GM21825 (cell line): ENCODE measurements around the gene LHFPL6.
A peak's percentile ranks its signal among the peaks of the same experiment; 100 is the strongest.

ENCODE experiments used
- ATAC-seq: cut with Tn5 transposase; IDR thresholded peaks from one replicate; pipeline ENCODE4 v1.9.1; 2021; ENCODE audit warnings: mild to moderate bottlenecking, moderate library complexity; ENCODE audit not compliant: unreplicated experiment

Gene LHFPL6

GRCh38 chr13:39521701-39522100 lies 81.3 kb downstream of the LHFPL6 start:
- ATAC-seq = no peak

- ATAC-seq = no peak
Observed at GRCh38 chr13:39516096-39516495, 86.9 kb downstream of the LHFPL6 start.

GRCh38 chr13:39515224-39515714 lies 87.7 kb downstream of the LHFPL6 start:
- ATAC-seq = no peak

- no peak for ATAC-seq
Observed at GRCh38 chr13:39512687-39513086, 90.3 kb downstream of the LHFPL6 start.

GRCh38 chr13:39510316-39510695 lies 92.7 kb downstream of the LHFPL6 start:
- peak; percentile 84 for ATAC-seq

GRCh38 chr13:39509616-39510315 lies 93.2 kb downstream of the LHFPL6 start:
- ATAC-seq = no peak

- ATAC-seq = no peak
Observed at GRCh38 chr13:39506559-39507390, 96.2 kb downstream of the LHFPL6 start.

GRCh38 chr13:39505151-39505550 lies 97.8 kb downstream of the LHFPL6 start:
- no peak for ATAC-seq

- ATAC-seq = no peak
Observed at GRCh38 chr13:39503048-39503447, 99.9 kb downstream of the LHFPL6 start.

GRCh38 chr13:39501702-39502324 lies 101.2 kb downstream of the LHFPL6 start:
- no peak for ATAC-seq

GRCh38 chr13:39499604-39500003 lies 103.4 kb downstream of the LHFPL6 start:
- ATAC-seq = no peak

GRCh38 chr13:39498471-39499114 lies 104.4 kb downstream of the LHFPL6 start:
- ATAC-seq = no peak

GRCh38 chr13:39496506-39496905 lies 106.5 kb downstream of the LHFPL6 start:
- no peak for ATAC-seq

- ATAC-seq = no peak
Observed at GRCh38 chr13:39494633-39495032, 108.4 kb downstream of the LHFPL6 start.

- ATAC-seq = no peak
Observed at GRCh38 chr13:39494006-39494405, 109.0 kb downstream of the LHFPL6 start.

GRCh38 chr13:39490136-39490535 lies 112.9 kb downstream of the LHFPL6 start:
- ATAC-seq = no peak

GRCh38 chr13:39486758-39487157 lies 116.2 kb downstream of the LHFPL6 start:
- no peak for ATAC-seq

GRCh38 chr13:39485314-39485700 lies 117.7 kb downstream of the LHFPL6 start:
- ATAC-seq = no peak

- no peak for ATAC-seq
Observed at GRCh38 chr13:39484506-39485313, 118.3 kb downstream of the LHFPL6 start.

- ATAC-seq = no peak
Observed at GRCh38 chr13:39483326-39483725, 119.7 kb downstream of the LHFPL6 start.
